Stimulated activated CD8-positive, alpha-beta memory T cell treated with anti-CD3 and anti-CD28 coated beads, Interleukin-7, amount 100 ng/mL, for 24 hours (primary cell): Measurements from ENCODE around the gene TJP2.
"Not testable (repeated sequence)": the region's sequence is repeated elsewhere in the genome, so short reads cannot be mapped to it uniquely, and the experiment has no call there.

Experiments
- DNase-seq: peaks from one replicate; pipeline ENCODE4 v3.0.0-alpha.2; 2020; ENCODE audit warnings: low read depth

The TJP2 gene

GRCh38 chr9:69293156-69293555 is 119.1 kb downstream of the TJP2 start:
- no peak for DNase-seq

- DNase-seq: no peak
Measured at GRCh38 chr9:69295872-69296552, 121.9 kb downstream of the TJP2 start.

- no peak for DNase-seq
Measured at GRCh38 chr9:69297300-69297980, 123.4 kb downstream of the TJP2 start.

- DNase-seq: no peak
Measured at GRCh38 chr9:69299315-69299714, 125.2 kb downstream of the TJP2 start.

- no peak for DNase-seq
Measured at GRCh38 chr9:69299826-69300225, 125.7 kb downstream of the TJP2 start.

GRCh38 chr9:69303331-69303730 is 129.3 kb downstream of the TJP2 start:
- no peak for DNase-seq

GRCh38 chr9:69306895-69307445 is 132.9 kb downstream of the TJP2 start:
- not testable (repeated sequence) for DNase-seq

- DNase-seq: no peak
Measured at GRCh38 chr9:69307446-69308205, 133.5 kb downstream of the TJP2 start.

- no peak for DNase-seq
Measured at GRCh38 chr9:69308206-69308931, 134.3 kb downstream of the TJP2 start.

- DNase-seq: no peak
Measured at GRCh38 chr9:69313175-69313574, 139.1 kb downstream of the TJP2 start.

- DNase-seq: no peak
Measured at GRCh38 chr9:69314547-69314946, 140.5 kb downstream of the TJP2 start.

GRCh38 chr9:69317081-69317480 is 143.0 kb downstream of the TJP2 start:
- DNase-seq: no peak

- DNase-seq: no peak
Measured at GRCh38 chr9:69317894-69318293, 143.8 kb downstream of the TJP2 start.

GRCh38 chr9:69319324-69320025 is 145.4 kb downstream of the TJP2 start:
- DNase-seq: no peak

- DNase-seq: no peak
Measured at GRCh38 chr9:69322256-69322655, 148.2 kb downstream of the TJP2 start.

- DNase-seq: no peak
Measured at GRCh38 chr9:69323861-69324260, 149.8 kb downstream of the TJP2 start.
